HG02571 (cell line): ENCODE measurements around the gene ZC3H12C.

ENCODE experiments used
- ATAC-seq: cut with Tn5 transposase; IDR thresholded peaks from one replicate; pipeline ENCODE4 v1.9.1; 2021; ENCODE audit warnings: mild to moderate bottlenecking, moderate library complexity; ENCODE audit not compliant: unreplicated experiment

ZC3H12C gene

GRCh38 chr11:110147962-110148709, 54.9 kb downstream of the ZC3H12C start:
- no peak for ATAC-seq

GRCh38 chr11:110148775-110149744, 55.9 kb downstream of the ZC3H12C start:
- no peak for ATAC-seq

- ATAC-seq, result no peak
Measured at GRCh38 chr11:110152199-110152598, 59.0 kb downstream of the ZC3H12C start.

GRCh38 chr11:110153474-110153873, 60.3 kb downstream of the ZC3H12C start:
- ATAC-seq, result no peak

GRCh38 chr11:110156503-110156902, 63.3 kb downstream of the ZC3H12C start:
- ATAC-seq, result no peak

GRCh38 chr11:110158317-110159200, 65.4 kb downstream of the ZC3H12C start:
- no peak for ATAC-seq

GRCh38 chr11:110159476-110159875, 66.3 kb downstream of the ZC3H12C start:
- no peak for ATAC-seq

GRCh38 chr11:110160016-110160415, 66.8 kb downstream of the ZC3H12C start:
- no peak for ATAC-seq

- no peak for ATAC-seq
Measured at GRCh38 chr11:110160437-110160836, 67.2 kb downstream of the ZC3H12C start.

- no peak for ATAC-seq
Measured at GRCh38 chr11:110161061-110161460, 67.9 kb downstream of the ZC3H12C start.

GRCh38 chr11:110162216-110162615, 69.0 kb downstream of the ZC3H12C start:
- ATAC-seq, result no peak

- no peak for ATAC-seq
Measured at GRCh38 chr11:110165039-110165925, 72.1 kb downstream of the ZC3H12C start.

GRCh38 chr11:110168033-110168803, 75.0 kb downstream of the ZC3H12C start:
- no peak for ATAC-seq

- ATAC-seq, result no peak
Measured at GRCh38 chr11:110169738-110170137, 76.5 kb downstream of the ZC3H12C start.

- no peak for ATAC-seq
Measured at GRCh38 chr11:110172468-110173065, 79.4 kb downstream of the ZC3H12C start.

- no peak for ATAC-seq
Measured at GRCh38 chr11:110173811-110174644, 80.8 kb downstream of the ZC3H12C start.

GRCh38 chr11:110174645-110175310, 81.6 kb downstream of the ZC3H12C start:
- ATAC-seq, result no peak
